Calu3 (cell line): Measurements from ENCODE around the gene ST6GALNAC6. TPM values are rescaled to one million over a fixed set of nuclear protein-coding genes. Genes with fewer than 3 reads are reported as not detected.

ENCODE experiments used
- BruUV-seq: library from RNA; stranded (reverse); fragments of 400-500 nt; replicated peaks from 2 replicates; lab custom pipeline; 2021; lab: Mats Ljungman, UMichigan
- CTCF ChIA-PET: fragments of 300-600 bp; sonication (Branson Sonifier 250); formaldehyde crosslinking; loops from one replicate; lab custom pipeline; 2022; ENCODE audit warnings: antibody characterized with exemption; lab: Charles Lee
- DNase-seq: peaks from one replicate; pipeline ENCODE4 v3.0.0; 2022
- H3K27ac Mint-ChIP-seq: one replicate; pipeline ENCODE4 v1.8.0; 2022; ENCODE audit warnings: mixed read lengths; ENCODE audit not compliant: unreplicated experiment
- H3K27me3 Mint-ChIP-seq: one replicate; pipeline ENCODE4 v1.8.0; 2022; ENCODE audit warnings: mixed read lengths; ENCODE audit not compliant: unreplicated experiment
- H3K36me3 Mint-ChIP-seq: one replicate; pipeline ENCODE4 v1.8.0; 2022; ENCODE audit warnings: mild to moderate bottlenecking, moderate library complexity, mixed read lengths; ENCODE audit not compliant: insufficient read depth, unreplicated experiment
- H3K4me1 Mint-ChIP-seq: one replicate; pipeline ENCODE4 v1.8.0; 2022; ENCODE audit warnings: mild to moderate bottlenecking, low read depth, mixed read lengths; ENCODE audit not compliant: unreplicated experiment
- H3K4me3 Mint-ChIP-seq: one replicate; pipeline ENCODE4 v1.8.0; 2022; ENCODE audit warnings: mild to moderate bottlenecking, low read depth, moderate library complexity, mixed read lengths; ENCODE audit not compliant: unreplicated experiment
- H3K9me3 Mint-ChIP-seq: one replicate; pipeline ENCODE4 v1.8.0; 2022; ENCODE audit warnings: low read depth, mixed read lengths; ENCODE audit not compliant: unreplicated experiment
- intact Hi-C: fragments of 100-400 bp; cut with micrococcal nuclease; formaldehyde crosslinking; loops from one replicate; pipeline ENCODE4 v1.10.0; 2022; ENCODE audit not compliant: unreplicated experiment
- total RNA-seq: library from RNA; stranded (reverse); gene quantifications from 2 replicates; pipeline ENCODE4 v1.2.3, GENCODE V29; 2022
- TF ChIP-seq, protein P1 (sequence below): fragments of 200-600 bp; IDR thresholded peaks from one replicate; pipeline ENCODE4 v1.8.0; 2022; ENCODE audit warnings: antibody characterized with exemption; ENCODE audit not compliant: unreplicated experiment

The ST6GALNAC6 gene
- total RNA-seq, 1 experiment from 2014 or later: 9.1 TPM

- no peaks in the 10 kb centered on the region for H3K27me3 Mint-ChIP-seq
- CTCF ChIA-PET: no interaction called here
- BruUV-seq: no TSS peak
- no peak overlapping the region for H3K4me3 Mint-ChIP-seq
- TF ChIP-seq, protein P1, sequence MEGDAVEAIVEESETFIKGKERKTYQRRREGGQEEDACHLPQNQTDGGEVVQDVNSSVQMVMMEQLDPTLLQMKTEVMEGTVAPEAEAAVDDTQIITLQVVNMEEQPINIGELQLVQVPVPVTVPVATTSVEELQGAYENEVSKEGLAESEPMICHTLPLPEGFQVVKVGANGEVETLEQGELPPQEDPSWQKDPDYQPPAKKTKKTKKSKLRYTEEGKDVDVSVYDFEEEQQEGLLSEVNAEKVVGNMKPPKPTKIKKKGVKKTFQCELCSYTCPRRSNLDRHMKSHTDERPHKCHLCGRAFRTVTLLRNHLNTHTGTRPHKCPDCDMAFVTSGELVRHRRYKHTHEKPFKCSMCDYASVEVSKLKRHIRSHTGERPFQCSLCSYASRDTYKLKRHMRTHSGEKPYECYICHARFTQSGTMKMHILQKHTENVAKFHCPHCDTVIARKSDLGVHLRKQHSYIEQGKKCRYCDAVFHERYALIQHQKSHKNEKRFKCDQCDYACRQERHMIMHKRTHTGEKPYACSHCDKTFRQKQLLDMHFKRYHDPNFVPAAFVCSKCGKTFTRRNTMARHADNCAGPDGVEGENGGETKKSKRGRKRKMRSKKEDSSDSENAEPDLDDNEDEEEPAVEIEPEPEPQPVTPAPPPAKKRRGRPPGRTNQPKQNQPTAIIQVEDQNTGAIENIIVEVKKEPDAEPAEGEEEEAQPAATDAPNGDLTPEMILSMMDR: no peak
- intact Hi-C loops: no loop called here
- no peak overlapping the region for H3K27ac Mint-ChIP-seq
- H3K9me3 Mint-ChIP-seq: no peaks in the 10 kb centered on the region
- no peaks in the 10 kb centered on the region for H3K4me1 Mint-ChIP-seq
- no peaks in the 10 kb centered on the region for H3K36me3 Mint-ChIP-seq
- no peak for DNase-seq
Measured at GRCh38 chr9:127856094-127856728, 43.2 kb downstream of the ST6GALNAC6 start.

- H3K4me3 Mint-ChIP-seq: no peak overlapping the region
Measured at GRCh38 chr9:127855522-127855921, 43.9 kb downstream of the ST6GALNAC6 start.

DNA sequence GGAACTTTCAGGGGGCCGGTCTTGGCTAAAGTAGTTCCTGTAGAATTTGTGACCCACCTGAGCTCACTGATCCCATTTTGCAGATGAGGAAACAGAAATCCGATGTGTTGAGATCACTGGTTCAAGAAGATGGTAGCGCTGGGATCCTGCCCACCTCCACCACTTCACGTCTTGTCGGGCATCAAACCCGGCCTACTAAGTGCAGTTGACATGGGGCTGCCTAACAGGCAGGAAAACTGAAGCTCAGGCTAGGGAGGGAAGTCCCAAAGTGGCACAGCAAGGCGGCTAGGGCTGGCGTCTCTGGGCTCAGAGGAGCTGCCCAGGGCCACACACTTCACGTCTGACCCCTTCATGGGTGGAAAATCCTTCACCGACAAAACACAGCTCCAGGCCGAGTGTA is 44.4 kb downstream of the ST6GALNAC6 start:
- TF ChIP-seq, protein P1: no peak
- H3K4me1 Mint-ChIP-seq: no peaks in the 10 kb centered on the region

More at GRCh38 chr9:127855522-127855921, 43.9 kb downstream of the ST6GALNAC6 start:
- DNase-seq: no peak
- Mint-ChIP-seq H3K36me3 (no peaks in the 10 kb centered on the region), H3K4me1 (no peaks in the 10 kb centered on the region), H3K27me3 (no peaks in the 10 kb centered on the region), H3K9me3 (no peaks in the 10 kb centered on the region), H3K27ac (no peak overlapping the region)
- BruUV-seq: no TSS peak
- intact Hi-C loops: no loop called here
- CTCF ChIA-PET: no interaction called here
- TF ChIP-seq, protein P1: no peak

DNA sequence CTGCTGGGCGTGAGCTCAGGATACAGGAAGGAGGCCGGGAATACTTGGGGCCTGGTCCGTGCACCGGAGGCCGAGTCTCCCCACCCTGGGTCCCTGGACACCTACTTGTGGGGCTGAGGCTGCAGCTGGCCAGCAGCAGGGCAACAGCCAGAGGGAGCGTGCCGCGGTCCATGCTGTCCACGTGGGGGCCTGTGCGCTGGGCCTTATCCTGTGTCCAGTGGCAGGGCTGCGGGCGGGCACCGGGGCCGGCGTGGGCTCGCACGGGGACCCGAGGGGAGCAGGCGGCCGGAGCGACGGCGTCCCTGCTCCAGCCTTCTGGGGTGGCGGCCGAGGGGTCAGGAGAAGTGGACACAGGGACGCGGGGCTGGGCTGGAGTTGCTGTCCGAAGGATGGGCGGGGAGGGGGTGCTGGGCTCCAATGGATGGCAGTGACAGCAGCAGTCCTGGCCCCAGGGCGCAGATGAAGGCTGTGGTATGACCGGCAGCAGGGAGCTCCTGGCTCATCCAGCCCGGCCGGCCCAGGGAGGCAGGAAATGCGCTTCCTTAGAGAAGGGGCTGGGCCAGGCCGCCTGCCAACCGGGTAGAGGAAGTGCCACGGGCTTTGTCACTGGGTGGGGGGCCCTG is 45.1 kb downstream of the ST6GALNAC6 start, which contains the start of gene ENG:
ENG (minus strand) TSS at position 475 of the 623 bp plus-strand sequence; CDS start at position 172, 303 bp downstream.
- no peaks in the 10 kb centered on the region for H3K4me1 Mint-ChIP-seq
- intact Hi-C loops: no loop called here
- CTCF ChIA-PET: interaction anchor here (0.6 kb wide), 2 partner anchors 22 to 29 kb away, joined by 4 to 7 read pairs; no protein-coding TSS in a partner anchor
- H3K36me3 Mint-ChIP-seq: no peaks in the 10 kb centered on the region
- H3K4me3 Mint-ChIP-seq: no peak within 1 kb of the TSS
- TF ChIP-seq, protein P1: no peak
- H3K9me3 Mint-ChIP-seq: peaks cover 2% of the 10 kb centered on the region
- DNase-seq: peak; percentile 14
- H3K27ac Mint-ChIP-seq: no peak within 1 kb of the TSS
- no TSS peak for BruUV-seq
- H3K27me3 Mint-ChIP-seq: peaks cover 3% of the 10 kb centered on the region

More for the DNA sequence above, 44.4 kb downstream of the ST6GALNAC6 start:
- no peaks in the 10 kb centered on the region for H3K9me3 Mint-ChIP-seq
- no peak for DNase-seq
- H3K4me3 Mint-ChIP-seq: no peak overlapping the region
- intact Hi-C loops: no loop called here
- no peaks in the 10 kb centered on the region for H3K36me3 Mint-ChIP-seq
- no peaks in the 10 kb centered on the region for H3K27me3 Mint-ChIP-seq
- CTCF ChIA-PET: interaction anchor here (0.6 kb wide), 1 partner anchor 23 kb away, joined by 7 read pairs; no protein-coding TSS in a partner anchor
- BruUV-seq: no TSS peak
- H3K27ac Mint-ChIP-seq: no peak overlapping the region
